Measurements from ENCODE around the gene DENND5A.

- no peak for TF ChIP-seq EZH2phosphoT487 (IDR thresholded peaks at IDR 0.05; ENCODE audit: borderline replicate concordance, low read depth, low read length)
- TF ChIP-seq CTCF (conservative IDR thresholded peaks at IDR 0.05; ENCODE audit: low read length) = no peak
Observed at GRCh38 chr11:9136741-9137140, 128.4 kb downstream of the DENND5A start.
